ENCODE measurements around the gene SEPTIN8. TPM values are rescaled to one million over a fixed set of nuclear protein-coding genes. Genes with fewer than 3 reads are reported as not detected.

SEPTIN8 gene
- total RNA-seq, 4 donors from 2014 or later: 27.6 to 42.1 (median 29.7) TPM

- TF ChIP-seq, protein P1, sequence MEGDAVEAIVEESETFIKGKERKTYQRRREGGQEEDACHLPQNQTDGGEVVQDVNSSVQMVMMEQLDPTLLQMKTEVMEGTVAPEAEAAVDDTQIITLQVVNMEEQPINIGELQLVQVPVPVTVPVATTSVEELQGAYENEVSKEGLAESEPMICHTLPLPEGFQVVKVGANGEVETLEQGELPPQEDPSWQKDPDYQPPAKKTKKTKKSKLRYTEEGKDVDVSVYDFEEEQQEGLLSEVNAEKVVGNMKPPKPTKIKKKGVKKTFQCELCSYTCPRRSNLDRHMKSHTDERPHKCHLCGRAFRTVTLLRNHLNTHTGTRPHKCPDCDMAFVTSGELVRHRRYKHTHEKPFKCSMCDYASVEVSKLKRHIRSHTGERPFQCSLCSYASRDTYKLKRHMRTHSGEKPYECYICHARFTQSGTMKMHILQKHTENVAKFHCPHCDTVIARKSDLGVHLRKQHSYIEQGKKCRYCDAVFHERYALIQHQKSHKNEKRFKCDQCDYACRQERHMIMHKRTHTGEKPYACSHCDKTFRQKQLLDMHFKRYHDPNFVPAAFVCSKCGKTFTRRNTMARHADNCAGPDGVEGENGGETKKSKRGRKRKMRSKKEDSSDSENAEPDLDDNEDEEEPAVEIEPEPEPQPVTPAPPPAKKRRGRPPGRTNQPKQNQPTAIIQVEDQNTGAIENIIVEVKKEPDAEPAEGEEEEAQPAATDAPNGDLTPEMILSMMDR (IDR thresholded peaks at IDR 0.05): no peak
- DNase-seq (ENCODE audit: low spot score) (no peak), ATAC-seq (ENCODE audit: low FRiP score) (no peak)
Observed at GRCh38 chr5:132704875-132705274, 72.2 kb downstream of the SEPTIN8 start.

Other genes with a start within 250 kb of the SEPTIN8 start
- not detected for gene IL5, start 233.7 kb downstream of the SEPTIN8 start, total RNA-seq
- 10 to 100 TPM; 23.4 to 37.4 (median 29.8) TPM for gene RAD50, start 220.3 kb downstream of the SEPTIN8 start, total RNA-seq
- 1 to 10 TPM in 1 of 4 donors, under 1 TPM in 1, not detected in 2; 0.24 to 1.1 TPM for gene IL13, start 119.1 kb downstream of the SEPTIN8 start, total RNA-seq
- not detected for gene IL4, start 103.2 kb downstream of the SEPTIN8 start, total RNA-seq
- gene KIF3A, start 39.7 kb downstream of the SEPTIN8 start, total RNA-seq: 10 to 100 TPM in 1 of 4 donors, 1 to 10 TPM in 3; 4.4 to 10.4 (median 5.9) TPM
- under 1 TPM in 2 of 4 donors, not detected in 2; 0.12 to 0.19 TPM for gene CCNI2, start 29.8 kb downstream of the SEPTIN8 start, total RNA-seq
- gene SOWAHA, start 36.1 kb upstream of the SEPTIN8 start, total RNA-seq: under 1 TPM in 2 of 4 donors, not detected in 2; 0.13 to 0.28 TPM
- gene SHROOM1, start 53.4 kb upstream of the SEPTIN8 start, total RNA-seq: 10 to 100 TPM in 2 of 4 donors, 1 to 10 TPM in 2; 7.0 to 17.0 (median 9.1) TPM
- 1 to 10 TPM in 1 of 4 donors, under 1 TPM in 2, not detected in 1; 0.24 to 1.3 (median 0.31) TPM for gene GDF9, start 89.2 kb upstream of the SEPTIN8 start, total RNA-seq
- gene UQCRQ, start 89.4 kb upstream of the SEPTIN8 start, total RNA-seq: 100 to 1,000 TPM in 3 of 4 donors, 10 to 100 TPM in 1; 89.7 to 173 (median 115) TPM
- gene LEAP2, start 96.4 kb upstream of the SEPTIN8 start, total RNA-seq: 1 to 10 TPM in 3 of 4 donors, under 1 TPM in 1; 0.84 to 2.3 (median 1.4) TPM
- gene AFF4, start 186.4 kb upstream of the SEPTIN8 start, total RNA-seq: 100 to 1,000 TPM in 2 of 4 donors, 10 to 100 TPM in 2; 52.8 to 118 (median 87.5) TPM
- 10 to 100 TPM; 13.8 to 21.4 (median 16.9) TPM for gene ZCCHC10, start 249.3 kb upstream of the SEPTIN8 start, total RNA-seq

Data from omental fat pad (tissue), 4 donors.